ENCODE data around the gene GCHFR.

DNA sequence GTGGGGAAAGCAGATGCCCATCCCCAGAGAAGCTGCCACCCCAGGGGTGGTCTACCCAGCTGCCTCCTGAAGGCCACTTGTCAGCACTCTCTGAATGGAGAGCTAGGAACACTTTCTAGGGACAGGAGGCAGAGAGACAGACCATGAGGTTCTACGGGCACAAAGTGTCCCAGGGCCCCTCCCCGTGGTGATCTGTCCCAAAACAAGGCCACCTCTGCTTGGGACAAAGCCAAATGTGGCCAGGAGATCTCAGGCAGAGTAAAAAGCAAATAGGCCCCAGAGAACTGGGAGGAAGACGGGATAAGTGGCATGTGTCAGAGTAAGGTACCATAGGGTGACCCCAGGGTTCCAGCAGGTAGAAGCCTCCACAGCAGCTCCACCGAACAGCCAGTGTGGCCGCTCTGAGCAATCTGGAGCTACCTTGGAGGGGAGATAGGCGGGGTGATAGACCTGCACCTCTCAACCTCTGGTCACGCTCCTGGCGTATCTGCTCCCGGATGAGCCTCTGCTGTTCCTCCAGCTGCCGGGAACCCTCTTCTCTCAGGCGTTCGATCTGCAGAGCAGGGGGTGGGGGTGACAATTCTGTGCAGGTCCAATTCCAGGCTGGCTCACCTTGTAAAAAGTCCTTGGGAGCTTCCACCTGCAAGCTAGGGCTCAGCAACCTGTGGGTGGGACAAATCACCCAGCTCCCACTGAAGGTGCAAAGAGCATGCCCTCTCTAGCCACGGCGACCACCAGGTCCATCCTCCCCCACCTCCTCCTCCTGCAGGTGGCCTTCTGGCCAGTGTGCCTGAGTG, 12.1 kb downstream of the GCHFR start:
- TF ChIP-seq, protein P1, sequence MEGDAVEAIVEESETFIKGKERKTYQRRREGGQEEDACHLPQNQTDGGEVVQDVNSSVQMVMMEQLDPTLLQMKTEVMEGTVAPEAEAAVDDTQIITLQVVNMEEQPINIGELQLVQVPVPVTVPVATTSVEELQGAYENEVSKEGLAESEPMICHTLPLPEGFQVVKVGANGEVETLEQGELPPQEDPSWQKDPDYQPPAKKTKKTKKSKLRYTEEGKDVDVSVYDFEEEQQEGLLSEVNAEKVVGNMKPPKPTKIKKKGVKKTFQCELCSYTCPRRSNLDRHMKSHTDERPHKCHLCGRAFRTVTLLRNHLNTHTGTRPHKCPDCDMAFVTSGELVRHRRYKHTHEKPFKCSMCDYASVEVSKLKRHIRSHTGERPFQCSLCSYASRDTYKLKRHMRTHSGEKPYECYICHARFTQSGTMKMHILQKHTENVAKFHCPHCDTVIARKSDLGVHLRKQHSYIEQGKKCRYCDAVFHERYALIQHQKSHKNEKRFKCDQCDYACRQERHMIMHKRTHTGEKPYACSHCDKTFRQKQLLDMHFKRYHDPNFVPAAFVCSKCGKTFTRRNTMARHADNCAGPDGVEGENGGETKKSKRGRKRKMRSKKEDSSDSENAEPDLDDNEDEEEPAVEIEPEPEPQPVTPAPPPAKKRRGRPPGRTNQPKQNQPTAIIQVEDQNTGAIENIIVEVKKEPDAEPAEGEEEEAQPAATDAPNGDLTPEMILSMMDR (IDR thresholded peaks at IDR 0.05) = no peak
- no peak for TF ChIP-seq POLR2A (IDR thresholded peaks at IDR 0.05)
